ENCODE measurements around the gene ALS2. TPM values are rescaled to one million over a fixed set of nuclear protein-coding genes. Genes with fewer than 3 reads are reported as not detected.

ALS2 gene
- total RNA-seq, 1 experiment from 2014 or later, result 28.1 TPM

DNA sequence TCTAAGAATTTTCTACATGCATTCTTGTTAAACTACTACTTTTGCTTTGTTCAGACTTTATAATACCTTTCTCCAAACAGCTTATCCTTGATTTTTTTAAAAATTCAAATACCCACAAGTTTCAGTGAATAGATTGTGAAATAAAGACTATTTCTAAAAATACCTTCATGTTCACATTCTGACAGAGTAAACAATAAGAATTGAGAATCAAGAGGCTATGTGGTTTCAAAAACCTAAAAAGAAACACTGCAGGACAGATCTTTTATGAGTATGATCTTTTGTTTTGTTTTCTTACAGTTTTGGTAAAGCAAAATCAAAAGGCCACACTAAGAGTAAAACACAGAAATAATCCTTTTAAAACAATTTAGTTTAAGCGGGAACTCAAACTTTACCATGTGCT, 21.2 kb downstream of the ALS2 start:
- no TSS peak for BruUV-seq (replicated peaks)
- Histone ChIP-seq H2AFZ (ENCODE audit: low read depth, low read length, poor library complexity, severe bottlenecking) (no peak overlapping the region), H3K4me3 (replicated peaks in 1 of 2; ENCODE audit: low read depth in 1 of 2, low read length in 2 of 2) (no peak overlapping the region), H3K9me3 (ENCODE audit: control insufficient read depth in 1 of 2, insufficient read depth in 1 of 2, low read depth in 1 of 2, low read length in 2 of 2) (no peaks in the 10 kb centered on the region), H3K4me1 (ENCODE audit: control insufficient read depth in 1 of 2, insufficient read depth in 2 of 2, low read length in 2 of 2) (no peaks in the 10 kb centered on the region), H3K36me3 (ENCODE audit: control insufficient read depth in 1 of 2, insufficient read depth in 2 of 2, low read length in 2 of 2) (peaks cover 5 to 14% of the 10 kb centered on the region in 2 experiments; a peak in 2 of 4 replicates), H3K27me3 (ENCODE audit: insufficient read depth, low read length) (no peaks in the 10 kb centered on the region), H3K9ac (ENCODE audit: low read length) (no peak overlapping the region), H3K27ac (ENCODE audit: low read depth, low read length) (no peak overlapping the region), H3K9me2 (ENCODE audit: insufficient read depth) (no peaks in the 10 kb centered on the region), H3K79me2 (ENCODE audit: insufficient read depth, low read length) (no peaks in the 10 kb centered on the region), H4K20me1 (ENCODE audit: insufficient read depth) (no peaks in the 10 kb centered on the region), H3K4me2 (ENCODE audit: low read length) (no peak overlapping the region)
- POLR2A ChIA-PET, result no interaction called here
- no peak for TF ChIP-seq SP1 (IDR thresholded peaks at IDR 0.05; ENCODE audit: low read depth)
- TF ChIP-seq FOSL1 (IDR thresholded peaks at IDR 0.05; ENCODE audit: low read depth), result no peak
- TF ChIP-seq, protein P1, sequence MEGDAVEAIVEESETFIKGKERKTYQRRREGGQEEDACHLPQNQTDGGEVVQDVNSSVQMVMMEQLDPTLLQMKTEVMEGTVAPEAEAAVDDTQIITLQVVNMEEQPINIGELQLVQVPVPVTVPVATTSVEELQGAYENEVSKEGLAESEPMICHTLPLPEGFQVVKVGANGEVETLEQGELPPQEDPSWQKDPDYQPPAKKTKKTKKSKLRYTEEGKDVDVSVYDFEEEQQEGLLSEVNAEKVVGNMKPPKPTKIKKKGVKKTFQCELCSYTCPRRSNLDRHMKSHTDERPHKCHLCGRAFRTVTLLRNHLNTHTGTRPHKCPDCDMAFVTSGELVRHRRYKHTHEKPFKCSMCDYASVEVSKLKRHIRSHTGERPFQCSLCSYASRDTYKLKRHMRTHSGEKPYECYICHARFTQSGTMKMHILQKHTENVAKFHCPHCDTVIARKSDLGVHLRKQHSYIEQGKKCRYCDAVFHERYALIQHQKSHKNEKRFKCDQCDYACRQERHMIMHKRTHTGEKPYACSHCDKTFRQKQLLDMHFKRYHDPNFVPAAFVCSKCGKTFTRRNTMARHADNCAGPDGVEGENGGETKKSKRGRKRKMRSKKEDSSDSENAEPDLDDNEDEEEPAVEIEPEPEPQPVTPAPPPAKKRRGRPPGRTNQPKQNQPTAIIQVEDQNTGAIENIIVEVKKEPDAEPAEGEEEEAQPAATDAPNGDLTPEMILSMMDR (IDR thresholded peaks at IDR 0.05 in 2 of 3, conservative IDR thresholded peaks at IDR 0.05 in 1 of 3; ENCODE audit: borderline replicate concordance in 1 of 3, insufficient read depth in 1 of 3, low read depth in 2 of 3, low read length in 2 of 3), result no peak
- no peak for TF ChIP-seq EZH2phosphoT487 (IDR thresholded peaks at IDR 0.05; ENCODE audit: borderline replicate concordance)
- TF ChIP-seq SIN3A (IDR thresholded peaks at IDR 0.05; ENCODE audit: low read depth), result no peak
- no peak for TF ChIP-seq CBX3 (IDR thresholded peaks at IDR 0.05; ENCODE audit: low read depth)
- no peak for TF ChIP-seq ELF1 (IDR thresholded peaks at IDR 0.05; ENCODE audit: borderline replicate concordance, low read depth)
- TF ChIP-seq ZNF274 (IDR thresholded peaks at IDR 0.05; ENCODE audit: low read depth, low read length), result no peak
- no peak for TF ChIP-seq EGR1 (IDR thresholded peaks at IDR 0.05; ENCODE audit: low read depth)
- TF ChIP-seq, protein P2, sequence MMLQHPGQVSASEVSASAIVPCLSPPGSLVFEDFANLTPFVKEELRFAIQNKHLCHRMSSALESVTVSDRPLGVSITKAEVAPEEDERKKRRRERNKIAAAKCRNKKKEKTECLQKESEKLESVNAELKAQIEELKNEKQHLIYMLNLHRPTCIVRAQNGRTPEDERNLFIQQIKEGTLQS (IDR thresholded peaks at IDR 0.05), result no peak
- TF ChIP-seq SRF (IDR thresholded peaks at IDR 0.05; ENCODE audit: low read depth), result no peak
- no peak for TF ChIP-seq POLR2A (IDR thresholded peaks at IDR 0.05; ENCODE audit: borderline replicate concordance, extremely low read depth, insufficient read depth, insufficient read length)
- TF ChIP-seq, protein P3, sequence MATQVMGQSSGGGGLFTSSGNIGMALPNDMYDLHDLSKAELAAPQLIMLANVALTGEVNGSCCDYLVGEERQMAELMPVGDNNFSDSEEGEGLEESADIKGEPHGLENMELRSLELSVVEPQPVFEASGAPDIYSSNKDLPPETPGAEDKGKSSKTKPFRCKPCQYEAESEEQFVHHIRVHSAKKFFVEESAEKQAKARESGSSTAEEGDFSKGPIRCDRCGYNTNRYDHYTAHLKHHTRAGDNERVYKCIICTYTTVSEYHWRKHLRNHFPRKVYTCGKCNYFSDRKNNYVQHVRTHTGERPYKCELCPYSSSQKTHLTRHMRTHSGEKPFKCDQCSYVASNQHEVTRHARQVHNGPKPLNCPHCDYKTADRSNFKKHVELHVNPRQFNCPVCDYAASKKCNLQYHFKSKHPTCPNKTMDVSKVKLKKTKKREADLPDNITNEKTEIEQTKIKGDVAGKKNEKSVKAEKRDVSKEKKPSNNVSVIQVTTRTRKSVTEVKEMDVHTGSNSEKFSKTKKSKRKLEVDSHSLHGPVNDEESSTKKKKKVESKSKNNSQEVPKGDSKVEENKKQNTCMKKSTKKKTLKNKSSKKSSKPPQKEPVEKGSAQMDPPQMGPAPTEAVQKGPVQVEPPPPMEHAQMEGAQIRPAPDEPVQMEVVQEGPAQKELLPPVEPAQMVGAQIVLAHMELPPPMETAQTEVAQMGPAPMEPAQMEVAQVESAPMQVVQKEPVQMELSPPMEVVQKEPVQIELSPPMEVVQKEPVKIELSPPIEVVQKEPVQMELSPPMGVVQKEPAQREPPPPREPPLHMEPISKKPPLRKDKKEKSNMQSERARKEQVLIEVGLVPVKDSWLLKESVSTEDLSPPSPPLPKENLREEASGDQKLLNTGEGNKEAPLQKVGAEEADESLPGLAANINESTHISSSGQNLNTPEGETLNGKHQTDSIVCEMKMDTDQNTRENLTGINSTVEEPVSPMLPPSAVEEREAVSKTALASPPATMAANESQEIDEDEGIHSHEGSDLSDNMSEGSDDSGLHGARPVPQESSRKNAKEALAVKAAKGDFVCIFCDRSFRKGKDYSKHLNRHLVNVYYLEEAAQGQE (IDR thresholded peaks at IDR 0.05; ENCODE audit: low read depth), result no peak
- no peak for TF ChIP-seq YY1 (IDR thresholded peaks at IDR 0.05; ENCODE audit: extremely low read depth, insufficient replicate concordance, low read depth, low read length)
- no peak for TF ChIP-seq CEBPB (IDR thresholded peaks at IDR 0.05; ENCODE audit: low read depth)
- no peak for TF ChIP-seq EZH2 (IDR thresholded peaks at IDR 0.05)
- TF ChIP-seq JUND (IDR thresholded peaks at IDR 0.05), result no peak
- TF ChIP-seq, protein P4, sequence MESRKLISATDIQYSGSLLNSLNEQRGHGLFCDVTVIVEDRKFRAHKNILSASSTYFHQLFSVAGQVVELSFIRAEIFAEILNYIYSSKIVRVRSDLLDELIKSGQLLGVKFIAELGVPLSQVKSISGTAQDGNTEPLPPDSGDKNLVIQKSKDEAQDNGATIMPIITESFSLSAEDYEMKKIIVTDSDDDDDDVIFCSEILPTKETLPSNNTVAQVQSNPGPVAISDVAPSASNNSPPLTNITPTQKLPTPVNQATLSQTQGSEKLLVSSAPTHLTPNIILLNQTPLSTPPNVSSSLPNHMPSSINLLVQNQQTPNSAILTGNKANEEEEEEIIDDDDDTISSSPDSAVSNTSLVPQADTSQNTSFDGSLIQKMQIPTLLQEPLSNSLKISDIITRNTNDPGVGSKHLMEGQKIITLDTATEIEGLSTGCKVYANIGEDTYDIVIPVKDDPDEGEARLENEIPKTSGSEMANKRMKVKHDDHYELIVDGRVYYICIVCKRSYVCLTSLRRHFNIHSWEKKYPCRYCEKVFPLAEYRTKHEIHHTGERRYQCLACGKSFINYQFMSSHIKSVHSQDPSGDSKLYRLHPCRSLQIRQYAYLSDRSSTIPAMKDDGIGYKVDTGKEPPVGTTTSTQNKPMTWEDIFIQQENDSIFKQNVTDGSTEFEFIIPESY (IDR thresholded peaks at IDR 0.05; ENCODE audit: extremely low read depth, insufficient replicate concordance, low read length), result no peak
- TF ChIP-seq RAD21 (IDR thresholded peaks at IDR 0.05; ENCODE audit: low read depth), result no peak
- TF ChIP-seq, protein P5, sequence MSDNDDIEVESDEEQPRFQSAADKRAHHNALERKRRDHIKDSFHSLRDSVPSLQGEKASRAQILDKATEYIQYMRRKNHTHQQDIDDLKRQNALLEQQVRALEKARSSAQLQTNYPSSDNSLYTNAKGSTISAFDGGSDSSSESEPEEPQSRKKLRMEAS (IDR thresholded peaks at IDR 0.05), result no peak
- ATAC-seq, result no peak
- intact Hi-C loops (cut with micrococcal nuclease), result no loop called here
- DNase-seq (ENCODE audit: low read depth, low spot score), result no peak
- CTCF ChIA-PET, result no interaction called here
- RAD21 ChIA-PET (ENCODE audit: low non-redundant PET in 1 of 2, low total read pairs in 2 of 2, uncharacterized antibody in 2 of 2, unreplicated experiment in 2 of 2), result no interaction called here
